NCI-H2196 (cell line): ENCODE results near the gene TTC14.

ENCODE experiments used
- DNase-seq: peaks from one replicate; lab custom pipeline; 2025; ENCODE audit not compliant: unreplicated experiment; lab: John Stamatoyannopoulos, UW

TTC14 gene

DNA sequence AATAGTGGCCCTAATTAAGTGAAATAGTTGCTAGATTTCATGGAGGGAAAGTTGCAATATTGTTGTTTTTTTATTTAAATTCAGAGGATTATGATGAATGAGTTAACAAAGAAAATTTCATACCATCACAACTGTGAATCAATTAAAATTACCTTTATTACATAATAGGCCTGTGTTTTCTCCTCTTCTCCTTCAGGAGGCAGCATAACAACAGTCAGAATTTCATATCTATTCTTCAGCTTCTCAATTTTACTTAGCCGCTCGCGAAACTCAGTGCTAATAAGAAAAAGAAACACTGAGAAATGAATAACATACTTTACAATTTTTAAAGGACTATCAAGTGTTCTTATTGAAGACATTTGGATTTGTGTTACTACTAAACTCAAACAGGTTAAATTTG, 29.4 kb downstream of the TTC14 start:
- no peak for DNase-seq

DNA sequence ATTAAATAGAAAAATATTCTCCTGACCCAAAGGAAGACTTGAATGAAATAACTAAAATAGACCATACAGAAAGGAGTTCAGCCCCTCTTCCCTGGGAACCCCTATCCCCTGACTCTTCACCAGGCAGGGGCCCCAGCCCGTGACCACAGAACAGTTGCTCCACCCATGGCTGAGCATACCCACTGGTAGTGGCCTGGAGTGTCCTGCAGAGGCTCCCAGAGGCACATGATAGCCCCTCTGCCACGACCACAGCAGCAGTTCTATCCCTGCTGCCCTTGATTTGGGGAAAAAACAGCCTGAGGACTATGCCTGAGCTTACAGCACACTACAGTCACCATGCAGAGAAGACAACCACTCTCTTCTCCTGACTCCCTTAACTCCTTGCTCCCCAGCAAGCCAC, 31.8 kb downstream of the TTC14 start:
- DNase-seq: no peak

DNA sequence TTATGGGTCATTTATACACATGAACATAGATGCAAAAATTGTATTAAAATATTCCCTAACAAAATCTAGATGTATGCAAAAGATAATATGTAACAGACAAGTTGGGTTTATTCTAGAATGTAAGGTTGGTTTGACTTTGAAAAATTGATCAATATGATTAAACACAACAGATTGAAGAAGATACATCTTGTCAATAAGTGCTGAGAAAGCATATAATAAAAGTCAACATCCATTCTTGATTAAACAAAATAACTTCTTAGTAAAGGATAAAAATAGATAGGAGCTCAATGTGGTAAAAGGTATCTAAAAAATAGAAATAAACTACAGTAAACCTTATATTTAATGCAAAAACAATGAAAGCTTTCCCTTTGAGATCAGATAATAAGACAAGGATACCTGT, 39.0 kb downstream of the TTC14 start:
- no peak for DNase-seq

DNA sequence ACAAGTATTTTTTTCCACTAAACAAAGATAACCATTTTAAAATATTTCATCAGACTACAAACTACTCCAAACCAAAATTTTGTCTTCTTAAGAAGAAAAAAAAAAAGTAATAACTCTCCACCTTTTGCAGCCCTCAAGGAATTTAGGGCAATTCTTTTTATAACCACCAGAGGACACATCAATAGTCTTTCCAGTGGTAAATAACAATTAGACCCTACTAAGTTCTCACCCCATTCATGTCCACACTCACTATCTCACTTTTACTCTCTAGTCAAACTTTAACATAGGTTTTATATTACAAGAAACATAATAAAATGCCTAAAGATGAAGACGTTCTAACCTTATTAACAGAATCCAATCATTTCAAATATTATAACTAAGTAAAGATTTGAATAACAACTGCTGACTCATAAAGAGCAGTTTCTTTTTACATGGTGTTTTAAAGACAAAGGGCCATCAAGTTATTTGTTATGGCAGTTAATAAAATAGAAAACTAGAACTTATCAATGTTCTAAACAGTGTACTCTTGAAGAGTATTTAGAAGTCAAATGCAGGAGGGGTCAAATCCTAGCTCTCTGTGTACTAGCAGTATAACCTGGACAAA, 44.3 kb downstream of the TTC14 start:
- no peak for DNase-seq

DNA sequence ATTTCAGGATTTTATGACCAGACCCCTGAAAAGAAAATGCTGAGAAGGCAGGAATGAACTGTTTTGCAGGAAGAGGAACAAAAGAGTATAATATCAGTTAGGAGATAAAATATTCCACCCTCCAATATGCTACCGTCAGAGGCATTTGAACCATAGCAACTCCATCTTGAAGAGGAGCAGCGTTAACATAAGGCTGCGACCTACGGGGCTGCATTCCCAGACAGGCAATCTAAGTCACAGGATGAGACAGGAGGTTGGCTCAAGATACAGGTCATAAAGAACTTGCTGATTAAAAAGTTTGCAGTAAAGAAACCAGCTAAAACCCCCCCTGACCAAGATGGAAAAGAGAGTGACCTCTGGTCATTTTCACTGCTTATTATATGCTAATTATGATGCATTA, 54.4 kb downstream of the TTC14 start:
- DNase-seq: no peak

DNA sequence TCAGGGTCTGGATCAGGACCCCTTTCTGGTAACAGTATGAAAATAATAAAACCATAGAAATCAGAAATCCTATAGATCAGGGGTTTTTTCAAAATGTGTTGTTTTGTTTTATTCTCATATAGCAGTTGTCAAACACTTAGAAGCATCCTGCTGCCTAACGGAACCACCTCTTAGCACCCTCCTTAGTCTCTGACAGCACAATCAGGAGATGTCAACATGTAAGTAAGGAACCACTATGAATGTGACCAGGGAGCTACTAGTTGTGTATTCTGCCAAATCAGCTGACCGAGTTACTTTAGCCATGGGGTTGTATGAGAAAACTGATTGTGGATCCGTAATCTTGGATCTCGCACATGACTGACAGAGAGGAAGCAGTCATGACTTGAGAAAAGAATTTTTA, 55.1 kb downstream of the TTC14 start:
- no peak for DNase-seq
